Chondrocyte (in vitro differentiated cells): ENCODE measurements around the gene LRP4. TPM values are rescaled to one million over a fixed set of nuclear protein-coding genes. Genes with fewer than 3 reads are reported as not detected.
"Not testable (repeated sequence)": the region's sequence is repeated elsewhere in the genome, so short reads cannot be mapped to it uniquely, and the experiment has no call there.

Experiments
- DNase-seq: peaks from one replicate; pipeline ENCODE4 v3.0.0; 2021; ENCODE audit warnings: mixed read lengths, low spot score
- H3K27ac Mint-ChIP-seq: one replicate; pipeline ENCODE4 v1.8.0; 2021; ENCODE audit warnings: mild to moderate bottlenecking, moderate library complexity, mixed read lengths; ENCODE audit not compliant: unreplicated experiment
- H3K27me3 Mint-ChIP-seq: 2 replicates; pipeline ENCODE4 v1.8.0; 2021; ENCODE audit warnings: low read depth, mixed read lengths
- H3K36me3 Mint-ChIP-seq: 2 replicates; pipeline ENCODE4 v1.8.0; 2021; ENCODE audit warnings: low read depth, mixed read lengths
- H3K4me1 Mint-ChIP-seq: 2 replicates; pipeline ENCODE4 v1.8.0; 2021; ENCODE audit warnings: low read depth, mild to moderate bottlenecking, mixed read lengths
- H3K4me3 Mint-ChIP-seq: one replicate; pipeline ENCODE4 v1.8.0; 2021; ENCODE audit warnings: mild to moderate bottlenecking, moderate library complexity, mixed read lengths; ENCODE audit not compliant: unreplicated experiment
- H3K9me3 Mint-ChIP-seq: 2 replicates; pipeline ENCODE4 v1.8.0; 2021; ENCODE audit warnings: low read depth, mixed read lengths
- CTCF ChIP-seq: fragments of 200-600 bp; sonication (generic); IDR thresholded peaks from 2 replicates; pipeline ENCODE4 v1.5.0; 2021; ENCODE audit warnings: antibody characterized with exemption, mild to moderate bottlenecking, moderate library complexity
- total RNA-seq: library from RNA; stranded (reverse); gene quantifications from 3 replicates; pipeline ENCODE4 v1.2.1, GENCODE V29; 2021

Gene LRP4
- total RNA-seq, 1 donor from 2014 or later: 7.0 TPM

- H3K27me3 Mint-ChIP-seq: no peaks in the 10 kb centered on the region
- no peaks in the 10 kb centered on the region for H3K9me3 Mint-ChIP-seq
- TF ChIP-seq CTCF: no peak
- H3K27ac Mint-ChIP-seq: peak within 1 kb of the TSS; percentile 94
- H3K4me1 Mint-ChIP-seq: peaks cover 13% of the 10 kb centered on the region
- peaks cover 2% of the 10 kb centered on the region for H3K36me3 Mint-ChIP-seq
- peak within 1 kb of the TSS; percentile 97 for H3K4me3 Mint-ChIP-seq
- DNase-seq: peak; percentile 98
Observed at GRCh38 chr11:46936138-46937110, 18.1 kb upstream of the LRP4 start, which contains the start of gene CSTPP1. Gene CSTPP1, plus strand, starts transcription at chr11:46936761. Its CDS starts 45 bp downstream, at chr11:46936806.

GRCh38 chr11:46930089-46930488 is 11.7 kb upstream of the LRP4 start:
- no peaks in the 10 kb centered on the region for H3K36me3 Mint-ChIP-seq
- peaks cover 8% of the 10 kb centered on the region for H3K4me1 Mint-ChIP-seq
- H3K9me3 Mint-ChIP-seq: no peaks in the 10 kb centered on the region
- DNase-seq: no peak
- peak overlapping the region; percentile 13 for H3K27ac Mint-ChIP-seq
- no peaks in the 10 kb centered on the region for H3K27me3 Mint-ChIP-seq
- TF ChIP-seq CTCF: no peak
- no peak overlapping the region for H3K4me3 Mint-ChIP-seq

GRCh38 chr11:46928701-46929100 is 10.4 kb upstream of the LRP4 start:
- H3K27ac Mint-ChIP-seq, H3K36me3 Mint-ChIP-seq, H3K4me3 Mint-ChIP-seq, DNase-seq, H3K4me1 Mint-ChIP-seq, H3K27me3 Mint-ChIP-seq, H3K9me3 Mint-ChIP-seq: not testable (repeated sequence)

GRCh38 chr11:46927928-46928327 is 9.6 kb upstream of the LRP4 start:
- H3K27me3 Mint-ChIP-seq, H3K4me3 Mint-ChIP-seq, H3K27ac Mint-ChIP-seq, H3K9me3 Mint-ChIP-seq, H3K36me3 Mint-ChIP-seq, H3K4me1 Mint-ChIP-seq, DNase-seq: not testable (repeated sequence)

- Mint-ChIP-seq H3K9me3 (no peaks in the 10 kb centered on the region), H3K27me3 (no peaks in the 10 kb centered on the region), H3K4me1 (peaks cover 42% of the 10 kb centered on the region), H3K4me3 (no peak overlapping the region), H3K27ac (peak overlapping the region; percentile 96), H3K36me3 (no peaks in the 10 kb centered on the region)
- no peak for TF ChIP-seq CTCF
- no peak for DNase-seq
Observed at GRCh38 chr11:46920755-46921154, 2.4 kb upstream of the LRP4 start.

- peak overlapping the region; percentile 42 for H3K27ac Mint-ChIP-seq
- peaks cover 56% of the 10 kb centered on the region for H3K4me1 Mint-ChIP-seq
- no peak for DNase-seq
- no peaks in the 10 kb centered on the region for H3K36me3 Mint-ChIP-seq
- H3K27me3 Mint-ChIP-seq: no peaks in the 10 kb centered on the region
- peak overlapping the region; percentile 76 for H3K4me3 Mint-ChIP-seq
- TF ChIP-seq CTCF: no peak
- no peaks in the 10 kb centered on the region for H3K9me3 Mint-ChIP-seq
Observed at GRCh38 chr11:46918788-46919513, 601 bp upstream of the LRP4 start.
